ENCODE data around the gene ALDH1A2.
"Not testable (repeated sequence)": the region's sequence is repeated elsewhere in the genome, so short reads cannot be mapped to it uniquely, and the experiment has no call there.

Gene ALDH1A2

GRCh38 chr15:58066042-58066867 lies 744 bp upstream of the ALDH1A2 start:
- DNase-seq (ENCODE audit: low read depth) = no peak

DNA sequence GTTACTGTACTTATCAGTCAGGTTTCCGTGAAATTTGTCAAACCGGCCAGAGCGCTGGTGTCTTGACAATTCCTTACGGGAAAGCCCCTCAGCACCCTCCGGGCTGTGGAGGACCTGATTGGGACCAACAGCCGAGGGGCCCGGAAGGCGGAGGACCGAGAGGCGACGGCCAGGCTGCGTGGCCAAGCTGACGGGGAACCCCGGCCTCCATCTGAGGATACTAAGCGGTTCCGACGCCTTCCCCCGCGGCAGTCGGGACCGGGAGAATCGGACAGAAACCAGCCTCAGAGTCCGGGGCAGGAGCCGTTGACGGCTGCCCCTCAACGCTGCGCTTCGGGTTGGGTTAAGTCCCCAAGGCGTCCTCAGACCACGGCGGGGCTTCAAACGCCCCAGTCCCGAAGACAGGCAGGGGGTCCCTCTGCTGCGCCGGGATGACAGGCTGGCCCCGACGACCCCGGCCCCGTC lies 499 bp downstream of the ALDH1A2 start:
- DNase-seq (ENCODE audit: low read depth) = no peak

- no peak for DNase-seq (ENCODE audit: low read depth)
These were observed 1.2 kb downstream of the ALDH1A2 start for GRCh38 chr15:58064082-58064979.

GRCh38 chr15:58063614-58064013 lies 1.9 kb downstream of the ALDH1A2 start:
- no peak for DNase-seq (ENCODE audit: low read depth)

DNA sequence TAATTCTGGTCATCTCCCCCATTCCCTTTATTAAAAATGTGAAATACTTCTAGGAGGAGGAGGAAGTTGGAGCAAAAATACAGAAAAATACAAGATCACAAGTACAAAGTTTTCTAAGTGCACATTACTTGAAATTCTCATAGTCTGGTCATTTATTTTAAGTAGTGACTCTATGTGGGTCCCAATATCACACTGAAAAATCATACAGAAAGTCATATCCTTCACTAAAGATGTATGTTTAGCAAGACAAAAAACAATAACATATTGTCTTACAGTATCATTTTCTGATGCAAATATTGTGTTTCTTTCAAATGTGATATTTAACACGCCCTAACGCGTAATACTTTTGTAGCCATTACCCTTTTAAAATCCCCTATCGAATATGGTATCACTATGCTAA lies 2.5 kb downstream of the ALDH1A2 start:
- DNase-seq (ENCODE audit: low read depth) = no peak

DNA sequence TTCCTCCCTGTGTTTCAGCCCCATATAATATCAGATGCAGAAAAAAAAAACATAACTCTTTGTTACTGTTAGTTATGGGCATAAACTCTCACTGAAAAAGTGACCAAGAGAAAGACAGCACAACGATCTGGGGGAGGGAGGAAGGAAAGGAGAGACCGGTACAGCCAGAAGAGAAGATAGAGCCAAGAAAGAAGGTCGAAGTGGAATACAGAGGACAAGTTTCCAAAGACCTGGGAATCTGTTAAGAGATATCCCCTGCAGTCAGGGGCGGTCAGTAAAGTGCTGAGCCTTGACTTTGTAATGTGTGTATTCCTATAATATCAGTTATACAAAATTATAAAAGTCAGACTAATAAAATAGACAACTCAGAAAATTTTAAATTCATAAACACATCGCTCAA lies 3.3 kb downstream of the ALDH1A2 start:
- DNase-seq (ENCODE audit: low read depth) = no peak

- DNase-seq (ENCODE audit: low read depth) = no peak
These were observed 4.9 kb downstream of the ALDH1A2 start for GRCh38 chr15:58060575-58060974.

GRCh38 chr15:58058729-58059128 lies 6.8 kb downstream of the ALDH1A2 start:
- DNase-seq (ENCODE audit: low read depth) = no peak

DNA sequence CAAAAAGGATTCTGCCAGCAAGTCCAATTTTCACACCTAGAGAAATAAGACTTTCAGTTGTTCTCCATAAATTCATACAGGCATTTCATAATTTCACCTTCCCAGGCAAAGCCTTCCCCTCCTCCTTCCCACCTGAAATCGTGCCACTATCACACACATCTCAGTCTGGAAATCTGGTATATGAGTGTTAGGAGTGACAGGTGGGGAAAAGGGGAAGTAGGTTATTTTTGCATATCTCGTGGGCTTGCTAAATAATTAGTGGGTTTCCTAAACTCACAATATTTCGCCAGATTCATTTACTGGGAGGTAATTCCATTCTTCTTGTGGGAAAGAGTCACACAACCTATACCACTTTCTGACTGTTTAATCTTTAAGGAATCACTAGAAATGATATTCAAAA lies 7.4 kb downstream of the ALDH1A2 start:
- DNase-seq (ENCODE audit: low read depth) = no peak

DNA sequence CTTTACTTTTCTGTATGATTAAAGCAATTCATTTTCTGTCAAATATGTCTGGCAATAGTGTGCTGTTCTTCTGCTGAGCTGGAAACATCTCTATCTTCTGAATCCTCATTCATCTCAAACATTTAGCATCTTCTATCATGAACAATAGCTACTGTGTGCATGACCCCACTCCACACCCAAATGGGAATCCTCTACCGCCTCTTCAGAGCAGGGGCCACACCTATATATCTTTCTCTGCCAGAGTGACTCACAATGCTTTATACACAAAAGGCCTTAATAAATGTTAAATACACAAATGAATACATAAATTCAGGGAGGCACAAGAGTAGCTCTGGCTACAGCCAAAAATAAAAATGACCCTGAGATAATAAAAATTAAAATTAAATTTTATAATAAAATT lies 8.0 kb downstream of the ALDH1A2 start:
- no peak for DNase-seq (ENCODE audit: low read depth)

- no peak for DNase-seq (ENCODE audit: low read depth)
These were observed 9.5 kb downstream of the ALDH1A2 start for GRCh38 chr15:58056015-58056414.

DNA sequence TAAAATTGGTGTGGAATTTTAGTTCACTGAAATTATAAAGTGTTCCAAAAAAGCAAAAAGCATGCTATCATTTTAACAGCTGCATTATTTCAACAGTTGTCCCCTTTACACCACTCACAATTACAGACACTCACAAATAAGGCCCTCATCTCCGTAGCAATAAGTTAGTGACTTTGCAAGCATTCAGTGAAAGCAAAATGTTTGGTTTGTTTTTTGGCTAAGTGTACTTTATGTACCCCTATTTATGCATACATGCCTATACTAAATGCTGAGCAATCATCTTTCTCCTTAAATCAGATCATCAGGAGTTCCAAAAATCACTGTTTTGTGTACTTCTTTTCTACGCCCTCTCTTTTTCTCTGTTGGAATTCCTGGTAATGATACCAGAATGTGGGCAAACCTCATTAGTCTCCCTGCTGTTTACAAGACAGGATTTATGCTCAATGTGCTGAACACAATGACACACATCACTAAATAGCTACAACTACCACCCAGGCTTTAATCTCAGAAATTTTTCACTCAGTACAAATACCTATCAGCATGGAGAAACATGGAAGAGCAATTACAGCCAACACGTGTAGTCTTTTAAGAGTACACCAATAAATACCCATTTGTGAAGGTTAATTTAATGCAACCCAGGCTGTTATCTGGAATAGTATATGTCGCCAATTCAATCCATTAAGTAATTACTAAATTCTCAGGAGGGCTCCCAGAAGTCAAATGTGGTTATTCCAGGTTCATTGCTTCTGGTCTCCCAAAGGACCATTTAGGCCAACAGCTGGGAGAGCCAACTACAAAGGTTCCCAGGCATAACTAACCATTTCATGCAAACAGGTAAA lies 12.0 kb downstream of the ALDH1A2 start:
- DNase-seq (ENCODE audit: low read depth) = no peak

GRCh38 chr15:58052334-58052733 lies 13.2 kb downstream of the ALDH1A2 start:
- no peak for DNase-seq (ENCODE audit: low read depth)

- no peak for DNase-seq (ENCODE audit: low read depth)
These were observed 15.8 kb downstream of the ALDH1A2 start for GRCh38 chr15:58049520-58050227.

DNA sequence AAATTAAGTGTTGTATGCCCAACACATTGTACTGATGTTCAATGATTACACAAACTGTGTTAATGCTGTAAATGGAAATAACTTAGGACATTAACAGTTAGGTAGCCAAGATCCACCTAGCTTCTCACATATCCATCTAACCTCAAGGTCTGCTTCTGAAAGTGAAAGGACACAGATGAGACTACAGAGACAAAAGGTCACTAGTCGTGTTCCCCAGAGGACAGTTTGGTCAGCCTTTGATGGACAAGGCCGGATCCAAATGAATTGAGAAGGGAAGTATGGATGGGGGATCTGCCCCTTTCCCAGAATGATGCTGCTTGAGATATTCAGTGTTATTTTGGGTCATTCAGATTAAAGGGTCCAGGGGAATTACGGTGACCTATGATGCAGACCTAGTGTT lies 17.2 kb downstream of the ALDH1A2 start:
- DNase-seq (ENCODE audit: low read depth) = no peak

DNA sequence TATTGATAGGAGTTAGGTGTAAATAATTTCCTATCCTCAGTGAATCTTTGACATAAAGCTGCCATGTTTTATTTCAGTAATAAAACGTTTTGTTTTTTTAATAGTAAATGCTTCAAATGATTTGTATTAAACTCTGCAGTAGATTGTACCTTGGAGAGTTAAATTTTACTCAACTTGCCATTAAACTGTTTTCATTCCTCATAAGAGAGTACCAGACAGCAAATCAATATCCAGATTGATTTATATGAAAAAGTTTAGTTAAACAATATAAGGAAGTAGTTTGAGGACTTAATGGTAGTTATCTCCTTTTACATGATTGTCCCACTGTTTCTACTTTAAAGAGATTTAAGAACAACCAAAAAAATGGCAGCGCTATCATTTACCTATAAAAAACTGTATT lies 18.4 kb downstream of the ALDH1A2 start:
- no peak for DNase-seq (ENCODE audit: low read depth)

DNA sequence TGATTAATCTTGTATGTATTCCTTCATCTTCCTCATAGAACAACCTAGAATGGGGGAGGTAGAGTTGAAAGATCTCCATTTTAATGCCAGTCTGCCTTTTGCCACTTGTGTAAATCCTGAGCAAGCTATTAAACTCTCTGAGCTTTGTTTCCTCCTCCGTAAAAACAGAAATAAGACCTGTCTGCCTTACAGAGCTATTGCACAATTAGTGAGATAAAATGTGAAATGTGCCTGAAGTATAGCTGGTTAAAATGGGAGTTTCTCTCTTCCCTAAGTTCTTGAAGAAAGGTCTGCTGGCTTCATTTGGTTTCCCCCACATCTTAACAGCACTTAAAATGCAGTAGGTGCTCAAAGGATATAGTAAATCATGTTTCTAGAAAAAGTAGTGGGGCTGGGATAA lies 19.0 kb downstream of the ALDH1A2 start:
- no peak for DNase-seq (ENCODE audit: low read depth)

DNA sequence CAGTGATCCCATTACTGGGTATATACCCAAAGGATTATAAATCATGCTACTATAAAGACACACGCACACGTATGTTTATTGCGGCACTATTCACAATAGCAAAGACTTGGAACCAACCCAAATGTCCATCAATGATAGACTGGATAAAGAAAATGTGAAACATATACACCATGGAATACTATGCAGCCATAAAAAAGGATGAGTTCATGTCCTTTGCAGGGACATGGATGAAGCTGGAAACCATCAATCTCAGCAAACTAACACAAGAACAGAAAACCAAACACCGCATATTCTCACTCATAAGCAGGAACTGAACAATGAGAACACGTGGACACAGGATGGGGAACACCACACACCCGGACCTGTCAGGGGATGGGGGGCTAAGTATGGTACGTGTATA lies 20.1 kb downstream of the ALDH1A2 start:
- not testable (repeated sequence) for DNase-seq (ENCODE audit: low read depth)

GRCh38 chr15:58044551-58044950 lies 21.0 kb downstream of the ALDH1A2 start:
- DNase-seq (ENCODE audit: low read depth) = no peak

GRCh38 chr15:58043192-58043903 lies 22.2 kb downstream of the ALDH1A2 start:
- DNase-seq (ENCODE audit: low read depth) = no peak

DNA sequence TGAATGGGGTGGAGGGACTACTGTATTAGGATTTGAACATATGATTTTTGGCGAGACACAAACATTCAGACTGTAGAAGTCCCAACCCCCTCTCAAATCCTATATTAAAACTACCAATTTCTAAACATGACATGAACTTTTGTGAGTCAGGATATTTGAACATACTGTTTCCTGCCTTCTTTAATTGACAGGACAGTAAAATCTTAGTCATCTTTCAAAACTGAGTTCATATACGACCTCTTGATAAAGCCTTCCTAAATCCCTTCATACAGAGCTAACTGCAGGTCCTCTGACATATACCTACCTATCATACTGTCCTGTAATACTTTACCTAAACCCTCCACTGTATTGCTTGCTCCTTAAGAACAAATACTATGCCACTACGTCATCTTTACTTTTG lies 23.5 kb downstream of the ALDH1A2 start:
- DNase-seq (ENCODE audit: low read depth) = no peak
